Chondrocyte (in vitro differentiated cells): ENCODE data around the gene LRRC4C. TPM values are rescaled to one million over a fixed set of nuclear protein-coding genes. Genes with fewer than 3 reads are reported as not detected.

Source experiments
- DNase-seq: peaks from one replicate; pipeline ENCODE4 v3.0.0; 2021; ENCODE audit warnings: mixed read lengths, low spot score
- H3K27ac Mint-ChIP-seq: one replicate; pipeline ENCODE4 v1.8.0; 2021; ENCODE audit warnings: mild to moderate bottlenecking, moderate library complexity, mixed read lengths; ENCODE audit not compliant: unreplicated experiment
- H3K27me3 Mint-ChIP-seq: 2 replicates; pipeline ENCODE4 v1.8.0; 2021; ENCODE audit warnings: low read depth, mixed read lengths
- H3K36me3 Mint-ChIP-seq: 2 replicates; pipeline ENCODE4 v1.8.0; 2021; ENCODE audit warnings: low read depth, mixed read lengths
- H3K4me1 Mint-ChIP-seq: 2 replicates; pipeline ENCODE4 v1.8.0; 2021; ENCODE audit warnings: low read depth, mild to moderate bottlenecking, mixed read lengths
- H3K4me3 Mint-ChIP-seq: one replicate; pipeline ENCODE4 v1.8.0; 2021; ENCODE audit warnings: mild to moderate bottlenecking, moderate library complexity, mixed read lengths; ENCODE audit not compliant: unreplicated experiment
- H3K9me3 Mint-ChIP-seq: 2 replicates; pipeline ENCODE4 v1.8.0; 2021; ENCODE audit warnings: low read depth, mixed read lengths
- total RNA-seq: library from RNA; stranded (reverse); gene quantifications from 3 replicates; pipeline ENCODE4 v1.2.1, GENCODE V29; 2021
- TF ChIP-seq, protein P1 (sequence below): fragments of 200-600 bp; sonication (generic); IDR thresholded peaks from 2 replicates; pipeline ENCODE4 v1.5.0; 2021; ENCODE audit warnings: antibody characterized with exemption, mild to moderate bottlenecking, moderate library complexity

Gene LRRC4C
- total RNA-seq, 1 donor from 2014 or later: 0.72 TPM

DNA sequence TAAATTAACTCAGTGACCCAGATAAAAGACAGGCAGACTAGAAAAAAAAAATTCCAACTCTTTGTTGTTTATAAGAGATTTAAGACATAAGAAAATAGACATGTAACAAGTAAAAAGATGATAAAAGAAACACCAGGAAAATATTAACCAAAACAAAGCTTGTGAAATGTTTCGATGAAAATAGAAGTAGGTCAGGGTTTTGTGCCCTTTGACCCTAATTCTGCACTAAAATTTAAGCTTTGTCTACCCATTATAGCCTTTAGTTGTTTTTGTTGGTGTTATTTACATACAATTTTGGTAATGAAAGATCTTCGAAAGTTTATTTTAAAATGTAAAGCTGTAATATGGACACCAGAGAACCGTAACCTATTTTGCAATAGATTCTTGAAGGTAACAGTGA lies 75.7 kb downstream of the LRRC4C start:
- no peaks in the 10 kb centered on the region for H3K27me3 Mint-ChIP-seq

DNA sequence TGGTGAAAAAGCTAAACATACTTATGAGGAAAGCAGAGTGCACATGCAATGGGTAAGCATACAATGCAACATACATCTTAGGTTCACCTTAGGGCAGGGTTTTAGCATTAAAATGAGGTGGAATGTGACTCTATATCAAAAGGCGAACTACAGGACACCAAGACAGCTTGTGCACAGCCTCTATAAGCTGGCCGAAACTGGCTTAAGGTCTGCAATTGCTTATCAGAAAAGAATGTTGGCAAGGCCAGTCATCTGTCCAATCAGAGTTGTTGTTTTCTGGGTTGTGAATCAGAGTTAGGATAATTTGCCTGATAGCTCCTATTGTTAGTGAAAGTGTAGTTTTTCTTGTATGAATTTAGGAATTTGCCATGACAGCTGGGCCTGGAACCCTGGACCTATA lies 76.5 kb downstream of the LRRC4C start:
- no peak for DNase-seq
- H3K4me1 Mint-ChIP-seq: no peaks in the 10 kb centered on the region
- H3K4me3 Mint-ChIP-seq: no peak overlapping the region
- no peaks in the 10 kb centered on the region for H3K36me3 Mint-ChIP-seq
- TF ChIP-seq, protein P1, sequence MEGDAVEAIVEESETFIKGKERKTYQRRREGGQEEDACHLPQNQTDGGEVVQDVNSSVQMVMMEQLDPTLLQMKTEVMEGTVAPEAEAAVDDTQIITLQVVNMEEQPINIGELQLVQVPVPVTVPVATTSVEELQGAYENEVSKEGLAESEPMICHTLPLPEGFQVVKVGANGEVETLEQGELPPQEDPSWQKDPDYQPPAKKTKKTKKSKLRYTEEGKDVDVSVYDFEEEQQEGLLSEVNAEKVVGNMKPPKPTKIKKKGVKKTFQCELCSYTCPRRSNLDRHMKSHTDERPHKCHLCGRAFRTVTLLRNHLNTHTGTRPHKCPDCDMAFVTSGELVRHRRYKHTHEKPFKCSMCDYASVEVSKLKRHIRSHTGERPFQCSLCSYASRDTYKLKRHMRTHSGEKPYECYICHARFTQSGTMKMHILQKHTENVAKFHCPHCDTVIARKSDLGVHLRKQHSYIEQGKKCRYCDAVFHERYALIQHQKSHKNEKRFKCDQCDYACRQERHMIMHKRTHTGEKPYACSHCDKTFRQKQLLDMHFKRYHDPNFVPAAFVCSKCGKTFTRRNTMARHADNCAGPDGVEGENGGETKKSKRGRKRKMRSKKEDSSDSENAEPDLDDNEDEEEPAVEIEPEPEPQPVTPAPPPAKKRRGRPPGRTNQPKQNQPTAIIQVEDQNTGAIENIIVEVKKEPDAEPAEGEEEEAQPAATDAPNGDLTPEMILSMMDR: no peak
- H3K9me3 Mint-ChIP-seq: no peaks in the 10 kb centered on the region
- no peak overlapping the region for H3K27ac Mint-ChIP-seq
- H3K27me3 Mint-ChIP-seq: no peaks in the 10 kb centered on the region

More for the DNA sequence above, 75.7 kb downstream of the LRRC4C start:
- Mint-ChIP-seq H3K4me3 (no peak overlapping the region), H3K27ac (no peak overlapping the region), H3K9me3 (no peaks in the 10 kb centered on the region), H3K4me1 (no peaks in the 10 kb centered on the region), H3K36me3 (no peaks in the 10 kb centered on the region)
- no peak for DNase-seq
- TF ChIP-seq, protein P1: no peak

DNA sequence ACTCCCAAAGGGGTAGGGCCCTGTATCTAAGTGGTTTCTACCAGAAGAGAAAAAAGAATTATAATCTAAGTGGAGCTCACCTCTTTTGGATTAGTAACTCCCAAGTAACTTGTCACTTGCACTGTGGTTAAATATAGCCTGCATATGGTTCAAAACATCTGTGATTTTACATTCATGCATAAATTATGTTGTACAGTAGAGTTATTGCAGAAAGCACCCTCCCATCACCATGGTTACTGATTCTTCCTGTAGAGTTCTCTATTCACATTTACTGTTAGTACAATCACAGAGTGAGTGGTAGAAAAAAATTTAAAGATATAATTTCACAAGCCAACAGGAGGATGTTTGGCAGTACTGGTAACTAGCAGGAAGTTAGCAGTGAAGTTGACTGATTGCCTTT lies 80.4 kb downstream of the LRRC4C start:
- Mint-ChIP-seq H3K27ac (no peak overlapping the region), H3K27me3 (no peaks in the 10 kb centered on the region), H3K36me3 (no peaks in the 10 kb centered on the region), H3K4me3 (no peak overlapping the region), H3K4me1 (no peaks in the 10 kb centered on the region), H3K9me3 (no peaks in the 10 kb centered on the region)
- TF ChIP-seq, protein P1: no peak
- no peak for DNase-seq

DNA sequence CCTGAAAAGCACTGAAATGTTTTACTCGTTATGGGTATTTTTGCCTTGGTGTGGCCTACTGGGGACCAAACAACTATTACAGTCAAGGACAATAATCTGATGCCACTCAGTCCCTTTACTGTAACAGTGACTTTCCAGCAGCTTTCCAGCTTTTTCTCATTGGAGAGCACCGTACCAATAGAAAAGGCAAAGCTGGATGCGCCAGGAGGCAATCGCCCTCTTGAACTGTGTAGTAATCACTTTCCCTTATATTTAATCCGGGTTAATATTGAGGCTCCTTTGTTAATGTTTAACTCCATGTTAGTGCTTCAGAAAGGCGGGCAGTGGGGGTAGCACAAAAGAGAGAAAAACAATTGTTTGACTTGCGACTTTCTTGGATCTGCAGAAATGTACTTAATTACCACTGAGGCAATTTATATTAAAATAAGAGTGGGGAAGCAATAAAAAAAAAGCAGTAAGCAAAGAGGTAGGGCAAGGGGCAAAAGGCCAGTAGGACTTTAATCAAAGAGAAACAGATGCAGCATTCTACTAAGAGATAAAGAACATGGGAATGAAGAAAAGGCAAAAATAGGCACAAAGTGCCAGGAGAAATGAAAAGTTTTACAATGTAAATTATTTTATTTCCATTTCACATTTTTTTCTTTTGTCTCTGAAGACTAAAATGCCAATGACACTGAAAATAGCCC lies 81.6 kb downstream of the LRRC4C start:
- DNase-seq: no peak
- H3K4me3 Mint-ChIP-seq: no peak overlapping the region
- TF ChIP-seq, protein P1: no peak
- no peaks in the 10 kb centered on the region for H3K36me3 Mint-ChIP-seq
- no peaks in the 10 kb centered on the region for H3K9me3 Mint-ChIP-seq
- no peak overlapping the region for H3K27ac Mint-ChIP-seq
- no peaks in the 10 kb centered on the region for H3K4me1 Mint-ChIP-seq
- no peaks in the 10 kb centered on the region for H3K27me3 Mint-ChIP-seq

DNA sequence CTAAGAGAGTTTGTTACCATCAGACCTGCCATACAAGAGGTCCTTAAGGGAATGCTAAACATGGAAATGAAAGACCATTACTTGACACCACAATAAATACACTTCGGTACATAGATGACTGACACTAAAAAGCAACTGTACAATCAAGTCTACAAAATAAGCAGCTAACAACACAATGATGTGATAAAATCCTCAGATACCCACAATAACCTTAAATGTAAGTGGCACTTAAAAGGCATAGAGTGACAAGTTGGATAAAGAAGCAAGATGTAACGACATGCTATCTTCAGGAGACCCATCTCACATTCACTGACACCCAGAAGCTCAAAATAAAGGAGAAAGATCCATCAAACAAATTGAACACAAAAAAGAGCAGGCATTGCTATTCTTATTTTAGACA lies 107.6 kb downstream of the LRRC4C start:
- no peaks in the 10 kb centered on the region for H3K36me3 Mint-ChIP-seq

More for the DNA sequence above, 107.6 kb downstream of the LRRC4C start:
- H3K27me3 Mint-ChIP-seq: peaks cover 2% of the 10 kb centered on the region
- no peaks in the 10 kb centered on the region for H3K4me1 Mint-ChIP-seq
- H3K4me3 Mint-ChIP-seq: no peak overlapping the region
- H3K9me3 Mint-ChIP-seq: no peaks in the 10 kb centered on the region
- DNase-seq: no peak
- TF ChIP-seq, protein P1: no peak
- no peak overlapping the region for H3K27ac Mint-ChIP-seq
